WTC11 (cell line): ENCODE results near the gene KLHDC7A.

Source experiments
- ATF2 ChIP-seq: sonication (generic); formaldehyde crosslinking; IDR thresholded peaks from 2 replicates; pipeline ENCODE4 v1.8.1; 2022; ENCODE audit warnings: low read depth, missing genetic modification reagents, borderline replicate concordance
- CREB1 ChIP-seq: sonication (generic); formaldehyde crosslinking; IDR thresholded peaks from 2 replicates; pipeline ENCODE4 v1.8.0; 2023; ENCODE audit warnings: mild to moderate bottlenecking, missing genetic modification reagents
- E2F5 ChIP-seq: sonication (generic); formaldehyde crosslinking; IDR thresholded peaks from 2 replicates; pipeline ENCODE4 v1.8.1; 2022; ENCODE audit warnings: mild to moderate bottlenecking, moderate library complexity, missing genetic modification reagents
- ELF4 ChIP-seq: sonication (generic); formaldehyde crosslinking; IDR thresholded peaks from 2 replicates; pipeline ENCODE4 v1.8.1; 2022; ENCODE audit warnings: low read depth, mild to moderate bottlenecking, moderate library complexity, missing genetic modification reagents
- ESRRA ChIP-seq: sonication (generic); formaldehyde crosslinking; IDR thresholded peaks from 2 replicates; pipeline ENCODE4 v1.8.1; 2022; ENCODE audit warnings: mild to moderate bottlenecking, missing genetic modification reagents, borderline replicate concordance
- FOXK1 ChIP-seq: sonication (generic); formaldehyde crosslinking; IDR thresholded peaks from 2 replicates; pipeline ENCODE4 v1.8.0; 2022; ENCODE audit warnings: mild to moderate bottlenecking, moderate library complexity, missing genetic modification reagents
- GTF2I ChIP-seq: fragments of 250-450 bp; sonication (Bioruptor Pico); conservative IDR thresholded peaks from 2 replicates; pipeline ENCODE4 v1.4.0; 2021; ENCODE audit warnings: mild to moderate bottlenecking
- RELA ChIP-seq: sonication (generic); formaldehyde crosslinking; IDR thresholded peaks from 2 replicates; pipeline ENCODE4 v1.8.1; 2022; ENCODE audit warnings: missing genetic modification reagents, mild to moderate bottlenecking, borderline replicate concordance
- SMAD3 ChIP-seq: sonication (generic); formaldehyde crosslinking; IDR thresholded peaks from 2 replicates; pipeline ENCODE4 v1.8.0; 2022; ENCODE audit warnings: missing genetic modification reagents, mild to moderate bottlenecking, borderline replicate concordance
- SP1 ChIP-seq: sonication (generic); formaldehyde crosslinking; conservative IDR thresholded peaks from 2 replicates; pipeline ENCODE4 v1.8.1; 2022; ENCODE audit warnings: missing genetic modification reagents
- TEAD4 ChIP-seq: sonication (generic); formaldehyde crosslinking; IDR thresholded peaks from 2 replicates; pipeline ENCODE4 v1.8.0; 2022; ENCODE audit warnings: mild to moderate bottlenecking, missing genetic modification reagents
- USF1 ChIP-seq: sonication (generic); formaldehyde crosslinking; IDR thresholded peaks from 2 replicates; pipeline ENCODE4 v1.8.0; 2022; ENCODE audit warnings: mild to moderate bottlenecking, missing genetic modification reagents
- ZBTB43 ChIP-seq: sonication (generic); formaldehyde crosslinking; IDR thresholded peaks from 2 replicates; pipeline ENCODE4 v1.8.1; 2023; ENCODE audit warnings: mild to moderate bottlenecking, missing genetic modification reagents
- TF ChIP-seq, protein P1 (sequence below): fragments of 200-600 bp; IDR thresholded peaks from 2 replicates; pipeline ENCODE4 v1.8.0; 2022; ENCODE audit warnings: antibody characterized with exemption

GRCh38 chr1:18448889-18449288 lies 31.8 kb upstream of the KLHDC7A start:
- TF ChIP-seq TEAD4 (no peak), GTF2I (CRISPR knock-in tag) (no peak), SP1 (CRISPR knock-in tag) (no peak), ATF2 (CRISPR knock-in tag) (no peak), ELF4 (CRISPR knock-in tag) (no peak), CREB1 (CRISPR knock-in tag) (no peak), ESRRA (CRISPR knock-in tag) (no peak), USF1 (CRISPR knock-in tag) (no peak), E2F5 (CRISPR knock-in tag) (no peak), SMAD3 (CRISPR knock-in tag) (no peak), ZBTB43 (CRISPR knock-in tag) (no peak), FOXK1 (CRISPR knock-in tag) (no peak), RELA (CRISPR knock-in tag) (no peak)
- TF ChIP-seq, protein P1, sequence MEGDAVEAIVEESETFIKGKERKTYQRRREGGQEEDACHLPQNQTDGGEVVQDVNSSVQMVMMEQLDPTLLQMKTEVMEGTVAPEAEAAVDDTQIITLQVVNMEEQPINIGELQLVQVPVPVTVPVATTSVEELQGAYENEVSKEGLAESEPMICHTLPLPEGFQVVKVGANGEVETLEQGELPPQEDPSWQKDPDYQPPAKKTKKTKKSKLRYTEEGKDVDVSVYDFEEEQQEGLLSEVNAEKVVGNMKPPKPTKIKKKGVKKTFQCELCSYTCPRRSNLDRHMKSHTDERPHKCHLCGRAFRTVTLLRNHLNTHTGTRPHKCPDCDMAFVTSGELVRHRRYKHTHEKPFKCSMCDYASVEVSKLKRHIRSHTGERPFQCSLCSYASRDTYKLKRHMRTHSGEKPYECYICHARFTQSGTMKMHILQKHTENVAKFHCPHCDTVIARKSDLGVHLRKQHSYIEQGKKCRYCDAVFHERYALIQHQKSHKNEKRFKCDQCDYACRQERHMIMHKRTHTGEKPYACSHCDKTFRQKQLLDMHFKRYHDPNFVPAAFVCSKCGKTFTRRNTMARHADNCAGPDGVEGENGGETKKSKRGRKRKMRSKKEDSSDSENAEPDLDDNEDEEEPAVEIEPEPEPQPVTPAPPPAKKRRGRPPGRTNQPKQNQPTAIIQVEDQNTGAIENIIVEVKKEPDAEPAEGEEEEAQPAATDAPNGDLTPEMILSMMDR = no peak
